Mesenteric fat pad (tissue), 1 donor: Measurements from ENCODE around the gene PLK3. TPM values are rescaled to one million over a fixed set of nuclear protein-coding genes. Genes with fewer than 3 reads are reported as not detected.
"Not testable (repeated sequence)": the region's sequence is repeated elsewhere in the genome, so short reads cannot be mapped to it uniquely, and the experiment has no call there.

ENCODE experiments used
- DNase-seq: peaks from one replicate; pipeline ENCODE4 v3.0.0-alpha.2; 2020; ENCODE audit warnings: low spot score
- total RNA-seq: library from RNA; stranded (reverse); fragmentation: NEBNext Ultra II Directional; extraction: Animal tissue kit (Norgen Biotek cat#: 25700); gene quantifications from one replicate; pipeline ENCODE4 v1.2.1, GENCODE V29; 2021
- donor health status: DM: yes; HTN: yes; CAD: no.

Gene PLK3
- total RNA-seq, 1 donor from 2014 or later, result 78.0 TPM

GRCh38 chr1:44786841-44787426, 13.2 kb upstream of the PLK3 start:
- no peak for DNase-seq

- DNase-seq, result no peak
These were observed 12.7 kb upstream of the PLK3 start for GRCh38 chr1:44787506-44787905.

- no peak for DNase-seq
These were observed 11.9 kb upstream of the PLK3 start, which contains the start of gene BEST4 for GRCh38 chr1:44788120-44788860. Gene BEST4, minus strand, starts transcription at chr1:44788170. Its CDS starts 465 bp downstream, at chr1:44787705.

- no peak for DNase-seq
These were observed 9.0 kb upstream of the PLK3 start for GRCh38 chr1:44790968-44791801.

GRCh38 chr1:44792736-44793502, 7.3 kb upstream of the PLK3 start:
- DNase-seq, result no peak

- DNase-seq, result not testable (repeated sequence)
These were observed 2.3 kb upstream of the PLK3 start for GRCh38 chr1:44797886-44798285.

- DNase-seq, result no peak
These were observed 1.5 kb upstream of the PLK3 start for GRCh38 chr1:44798481-44799365.

GRCh38 chr1:44801491-44802305, 1.5 kb downstream of the PLK3 start:
- DNase-seq, result no peak

- DNase-seq, result no peak
These were observed 2.3 kb downstream of the PLK3 start for GRCh38 chr1:44802306-44803061.

- no peak for DNase-seq
These were observed 2.8 kb downstream of the PLK3 start for GRCh38 chr1:44803062-44803311.

- DNase-seq, result no peak
These were observed 3.3 kb downstream of the PLK3 start for GRCh38 chr1:44803312-44804095.

GRCh38 chr1:44805311-44806024, 5.3 kb downstream of the PLK3 start:
- DNase-seq, result no peak

- no peak for DNase-seq
These were observed 6.0 kb downstream of the PLK3 start for GRCh38 chr1:44806025-44806703.

- DNase-seq, result no peak
These were observed 6.7 kb downstream of the PLK3 start, which contains the start of gene DYNLT4 for GRCh38 chr1:44806704-44807363. Gene DYNLT4, minus strand, starts transcription at chr1:44807351. Its CDS starts 683 bp downstream, at chr1:44806668.

- DNase-seq, result peak; percentile 97
These were observed 7.3 kb downstream of the PLK3 start for GRCh38 chr1:44807364-44808062.
